Hematopoietic multipotent progenitor cell treated with erythropoietin and hydrocortisone succinate and interleukin-3 and kit ligand, for 17 days (in vitro differentiated cells): ENCODE results near the gene PDIA6.

ENCODE experiments used
- DNase-seq: peaks from one replicate; pipeline ENCODE4 v3.0.0-alpha.2; 2015; ENCODE audit warnings: low spot score

The PDIA6 gene

DNA sequence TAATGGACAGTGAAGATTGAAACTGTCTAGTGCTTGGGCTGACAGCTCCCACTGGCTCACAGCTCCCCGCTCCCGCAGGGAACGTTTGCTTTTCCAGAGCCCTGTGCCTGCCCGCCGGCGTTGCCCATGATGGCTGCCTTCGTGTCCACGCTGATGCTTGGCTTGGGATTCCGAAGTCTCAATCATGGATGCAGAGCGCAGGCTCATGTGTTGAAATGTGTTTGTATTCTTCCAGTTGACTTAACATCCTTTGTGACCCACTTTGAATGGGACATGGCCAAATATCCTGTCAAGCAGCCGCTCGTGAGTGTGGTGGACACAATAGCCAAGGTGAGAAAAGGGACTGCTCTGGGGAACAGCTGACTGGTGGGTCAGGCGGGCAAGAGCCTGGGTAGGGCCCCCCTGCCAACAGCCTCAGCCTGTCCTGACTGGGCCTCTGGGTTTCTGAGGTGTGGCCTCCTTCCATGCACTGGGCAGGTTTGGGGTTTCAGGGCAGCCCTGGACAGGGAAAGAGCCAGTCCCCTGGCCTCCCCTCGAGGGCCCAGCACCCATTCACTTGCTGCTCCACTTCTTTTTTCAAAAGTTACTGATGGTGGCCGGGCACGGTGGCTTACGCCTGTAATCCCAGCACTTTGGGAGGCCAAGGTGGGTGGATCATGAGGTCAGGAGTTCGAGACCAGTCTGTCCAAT is 48.3 kb downstream of the PDIA6 start:
- no peak for DNase-seq

DNA sequence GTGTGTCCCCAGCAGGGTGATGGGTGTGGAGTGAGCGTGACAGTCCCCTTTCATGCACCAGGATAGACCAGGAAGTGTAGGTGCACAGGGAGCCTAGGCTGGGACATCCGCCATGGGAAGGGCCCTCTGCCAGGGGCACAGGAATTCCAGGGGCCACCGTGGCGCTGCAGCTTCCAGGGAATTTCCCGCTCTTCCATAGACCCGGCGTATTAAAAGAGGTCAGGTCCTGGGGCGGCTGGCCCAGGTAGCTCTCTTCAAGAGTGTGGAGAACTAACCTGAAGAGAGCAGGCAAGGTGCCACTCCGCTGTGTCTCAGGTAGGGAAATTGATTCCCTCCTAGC is 49.2 kb downstream of the PDIA6 start:
- DNase-seq = no peak

DNA sequence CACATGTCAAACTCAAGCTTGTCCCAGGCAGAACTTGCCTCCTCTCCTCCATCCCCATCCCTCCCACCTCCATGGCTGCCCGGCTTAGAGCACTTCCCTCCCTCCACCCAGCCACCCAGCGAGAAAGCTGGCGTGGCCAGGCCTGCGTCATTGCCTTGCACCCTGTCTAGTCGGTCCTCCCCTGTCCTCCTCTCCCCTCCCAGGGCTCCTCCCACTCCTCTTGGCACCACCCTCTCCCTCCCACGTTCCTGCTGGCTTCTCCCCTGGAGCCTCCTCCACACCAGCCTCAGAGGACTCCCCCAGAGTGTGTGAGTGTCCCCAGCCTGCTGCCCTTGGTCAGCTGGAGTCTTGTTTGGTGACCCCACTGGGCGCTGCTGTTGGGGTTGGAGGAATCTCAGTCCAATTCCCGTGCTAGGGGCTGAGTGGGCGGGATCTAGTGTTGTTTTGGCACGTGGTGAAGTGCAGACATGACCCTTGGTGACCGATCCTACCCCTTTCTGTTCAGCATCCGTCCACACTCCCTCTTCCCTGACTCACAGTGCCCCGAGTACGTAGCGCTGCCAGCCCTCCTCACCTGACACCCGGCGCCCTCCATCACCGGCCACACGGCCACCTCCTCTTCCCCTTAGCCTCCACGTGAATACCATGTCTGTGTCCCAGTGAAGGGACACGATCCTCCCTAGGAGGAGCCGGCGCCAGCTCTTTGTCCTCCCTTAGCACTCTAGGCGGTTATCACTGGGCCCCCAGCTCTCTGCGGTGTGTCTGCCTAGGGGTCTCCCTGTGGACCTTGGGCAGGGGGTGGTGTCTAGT is 49.7 kb downstream of the PDIA6 start:
- DNase-seq = no peak

GRCh38 chr2:10761591-10761990 is 51.0 kb downstream of the PDIA6 start:
- DNase-seq = no peak

DNA sequence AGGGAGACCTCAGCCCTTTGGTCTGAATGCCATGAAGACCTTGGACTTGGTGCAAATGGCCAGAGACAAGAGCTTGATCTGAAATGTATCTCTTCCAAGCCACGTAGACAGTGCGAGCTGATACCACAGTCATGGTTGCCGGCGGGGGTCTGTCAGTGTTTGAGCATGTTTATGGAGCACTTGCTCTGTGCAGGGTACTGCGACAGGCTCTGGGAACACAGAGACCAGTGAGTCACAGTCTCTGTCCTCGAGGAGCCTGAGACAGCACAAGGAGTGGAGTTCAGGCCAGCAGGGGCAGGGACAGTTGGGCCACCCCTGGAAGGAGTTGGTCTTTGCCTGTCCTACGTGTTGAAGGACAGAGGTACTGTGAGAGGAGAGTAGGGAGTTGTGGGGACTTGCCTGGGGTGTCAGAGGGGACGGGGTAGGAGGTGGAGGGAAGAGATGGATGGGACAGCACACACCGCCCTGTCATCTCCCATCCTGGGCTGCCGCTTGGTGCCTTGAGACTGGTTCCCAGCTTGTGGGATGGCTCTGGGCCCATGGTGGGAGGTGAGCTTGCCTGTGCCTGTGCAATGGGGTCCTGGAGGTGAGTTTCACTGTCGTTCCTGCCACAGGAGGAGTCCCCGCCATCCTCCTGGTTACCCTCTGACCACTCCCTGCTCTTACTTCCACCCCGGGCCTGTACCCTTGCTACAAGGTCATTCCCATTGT is 51.6 kb downstream of the PDIA6 start:
- no peak for DNase-seq

DNA sequence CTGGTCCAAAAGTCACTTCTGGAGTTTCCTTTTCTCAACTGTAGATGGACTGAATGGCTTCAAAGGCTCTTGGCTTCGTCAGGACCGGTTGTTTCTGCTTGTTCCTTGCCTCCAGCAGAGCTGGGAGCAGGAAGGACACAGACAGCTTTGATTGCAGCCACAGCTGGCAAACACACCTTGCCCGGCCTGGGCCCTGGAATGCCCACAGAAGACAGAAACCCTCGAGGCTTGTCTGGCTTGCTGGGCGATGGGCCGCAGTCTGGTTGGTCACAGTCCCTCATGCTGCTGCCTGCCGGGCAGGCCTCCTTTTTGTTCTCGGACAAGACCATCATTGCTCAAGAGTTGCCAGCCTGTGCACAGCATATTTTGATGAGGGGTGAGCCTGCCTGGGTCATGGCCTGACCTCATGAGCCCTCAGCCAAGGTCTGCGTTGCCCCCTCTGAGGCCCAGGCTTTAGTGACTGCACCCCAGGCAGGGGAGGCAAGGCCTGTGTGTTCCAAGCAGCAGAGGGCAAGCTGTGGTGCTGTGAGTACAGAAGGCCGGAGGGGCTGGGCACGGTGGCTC is 53.4 kb downstream of the PDIA6 start:
- no peak for DNase-seq

DNA sequence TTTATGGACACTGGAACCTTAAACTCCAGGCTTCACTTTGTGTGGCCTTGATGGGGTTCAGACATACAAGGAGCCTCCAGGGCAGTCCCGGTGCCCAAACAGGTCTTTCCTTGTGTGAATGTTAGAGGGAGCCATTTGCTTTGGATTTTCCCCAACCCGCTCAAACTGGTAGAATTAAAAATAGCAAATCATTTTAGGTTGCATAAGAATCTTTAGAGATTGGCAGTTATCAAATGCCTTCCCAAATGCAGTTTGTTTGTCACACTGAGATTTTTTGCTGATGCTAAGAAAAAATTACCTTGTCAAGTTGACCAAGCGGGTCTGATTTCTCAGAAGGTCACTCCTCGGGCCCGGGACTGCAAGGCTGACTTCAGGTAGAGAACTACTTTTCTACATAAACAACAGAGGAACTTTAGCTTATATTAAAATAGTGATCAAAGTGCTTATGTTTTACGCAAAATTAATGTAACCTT is 54.7 kb downstream of the PDIA6 start:
- DNase-seq = no peak

- DNase-seq = no peak
Observed at GRCh38 chr2:10755621-10756020, 57.0 kb downstream of the PDIA6 start.

- no peak for DNase-seq
Observed at GRCh38 chr2:10753876-10754275, 58.7 kb downstream of the PDIA6 start.

- no peak for DNase-seq
Observed at GRCh38 chr2:10753156-10753555, 59.4 kb downstream of the PDIA6 start.

DNA sequence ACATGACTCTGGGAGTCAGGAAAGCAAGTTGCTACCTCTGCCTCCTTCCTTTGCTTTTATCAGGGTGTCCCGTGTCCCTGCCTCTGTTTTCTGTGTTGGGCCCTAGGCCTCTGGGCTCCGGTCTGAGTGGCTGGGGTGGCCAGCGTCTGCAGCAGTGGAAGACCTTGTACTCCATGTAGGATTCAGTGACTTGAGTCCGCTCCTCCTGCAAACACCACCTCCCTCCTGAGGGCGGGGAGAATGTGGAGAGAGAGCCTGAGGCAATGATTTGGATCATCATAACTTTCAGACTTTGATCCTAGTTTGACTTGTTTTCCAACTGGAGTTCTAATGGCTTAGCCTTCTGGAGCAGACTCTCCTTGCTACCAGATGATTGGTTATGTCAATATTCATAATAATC is 60.3 kb downstream of the PDIA6 start:
- no peak for DNase-seq

DNA sequence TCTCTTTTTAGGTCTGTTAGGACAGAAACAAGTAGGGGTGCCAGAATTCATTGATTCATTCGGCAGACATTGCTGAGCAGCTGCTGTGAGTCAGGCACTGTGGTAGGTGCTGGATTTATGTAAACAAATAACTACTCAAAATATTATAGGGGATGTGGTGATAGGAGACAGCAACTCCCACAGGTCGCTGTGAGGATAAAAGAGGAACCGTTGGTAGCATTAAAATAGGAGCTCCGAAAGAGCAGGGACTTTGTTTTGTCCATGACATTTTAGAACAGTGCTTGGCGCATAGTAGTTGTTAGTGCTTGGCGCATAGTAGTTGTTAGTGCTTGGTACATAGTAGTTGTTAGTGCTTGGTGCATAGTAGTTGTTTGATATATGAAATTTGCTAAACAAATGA is 62.0 kb downstream of the PDIA6 start:
- DNase-seq = no peak

GRCh38 chr2:10742666-10743065 is 69.9 kb downstream of the PDIA6 start:
- DNase-seq = no peak

GRCh38 chr2:10741139-10741538 is 71.4 kb downstream of the PDIA6 start:
- DNase-seq = no peak

- DNase-seq = no peak
Observed at GRCh38 chr2:10740226-10740625, 72.4 kb downstream of the PDIA6 start.

DNA sequence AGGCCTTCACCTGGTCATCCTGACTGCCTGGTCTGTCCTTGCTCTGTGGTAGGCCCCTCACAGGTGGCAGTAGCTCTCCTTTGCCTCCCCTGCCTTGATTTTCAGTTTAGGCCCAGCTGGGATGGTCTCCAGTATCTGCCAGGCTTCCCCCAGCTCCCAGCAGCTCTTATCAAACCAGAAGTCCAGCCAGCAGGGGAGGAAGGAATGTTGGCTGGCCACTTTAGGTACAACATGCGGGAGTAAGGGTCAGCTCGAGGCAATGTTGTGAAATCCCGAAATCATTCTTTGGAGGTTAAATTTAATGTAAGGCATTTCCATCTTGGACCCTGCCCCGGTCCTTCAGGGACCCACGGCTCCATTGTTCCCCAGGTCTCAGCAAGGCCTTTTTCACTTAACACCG is 74.4 kb downstream of the PDIA6 start:
- no peak for DNase-seq

- DNase-seq = no peak
Observed at GRCh38 chr2:10733980-10734379, 78.6 kb downstream of the PDIA6 start.

GRCh38 chr2:10733566-10733925 is 79.0 kb downstream of the PDIA6 start:
- DNase-seq = no peak
